Adrenal gland (tissue), 12 donors: Measurements from ENCODE around the gene MYO9B. TPM values are rescaled to one million over a fixed set of nuclear protein-coding genes. Genes with fewer than 3 reads are reported as not detected.

ENCODE experiments used
- DNase-seq, 7 donors: peaks; one replicate each; pipeline ENCODE4 v3.0.0-alpha.2; 2019 to 2020
- H3K27ac ChIP-seq, 5 donors: fragments of 200-600 bp; sonication (generic) in 4 of 5; 1 replicate in 3 of 5; 2 replicates in 2 of 5; pipeline versions ENCODE4 v1.5.1 to v1.8.0; 2016 to 2020; ENCODE audit warnings: mild to moderate bottlenecking in 1 of 5
- H3K27me3 ChIP-seq: fragments of 200-600 bp; 2 replicates; pipeline ENCODE4 v1.8.0; 2021
- H3K36me3 ChIP-seq, 2 donors: fragments of 200-600 bp; replicated peaks in 1 of 2; 1 replicate in 1 of 2; 2 replicates in 1 of 2; pipeline versions ENCODE4 v1.5.1 to v1.8.0; 2018 to 2022
- H3K4me1 ChIP-seq, 2 donors: fragments of 200-600 bp; replicated peaks in 1 of 2; 1 replicate in 1 of 2; 2 replicates in 1 of 2; pipeline versions ENCODE4 v1.5.1 to v1.8.0; 2018 to 2021
- H3K4me3 ChIP-seq, 4 donors: fragments of 200-600 bp; sonication (generic) in 3 of 4; one replicate each; pipeline ENCODE4 v1.5.1; 2016 to 2018
- H3K9me3 ChIP-seq, 3 donors: fragments of 200-600 bp; sonication (generic) in 1 of 3; replicated peaks in 1 of 3; 1 replicate in 2 of 3; 2 replicates in 1 of 3; pipeline versions ENCODE4 v1.5.1 to v1.8.0; 2016 to 2021
- POLR2A ChIP-seq, 2 donors: fragments of 450-650 bp; IDR thresholded peaks; one replicate each; pipeline ENCODE4 v1.6.1; 2017; ENCODE audit warnings: antibody characterized with exemption in 2 of 2, mild to moderate bottlenecking in 2 of 2, moderate library complexity in 1 of 2
- WGBS, 4 donors: extraction: QIAGEN DNeasy Blood & Tissue Kit in 2 of 4; methylation state at CpG; one replicate each; pipeline versions ENCODE4 v1.1.5 to v1.1.7; 2013 to 2017; 5-methylcytosine and 5-hydroxymethylcytosine counted together
- intact Hi-C, 2 donors: fragments of 100-400 bp; cut with DNase I; formaldehyde crosslinking; loops; one replicate each; pipeline versions ENCODE4 v1.14.1 to v1.15.0; 2022 to 2023
- polyA plus RNA-seq, 3 donors: library from polyadenylated mRNA; stranded (reverse); fragments of 200-250 nt in 2 of 3; fragments of 350-450 nt in 1 of 3; fragmentation: Illumina TruSeq in 1 of 3; extraction: RNeasy Lipid Tissue Mini Kit (QIAGEN cat#74804) in 1 of 3; gene quantifications; one replicate each; pipeline ENCODE4 v1.2.3, GENCODE V29; 2013 to 2014
- total RNA-seq, 9 donors: library from RNA; depleted of rRNA in 4 of 9; stranded (reverse); fragments of >200 nt in 4 of 9; fragments of 120-200 nt in 1 of 9; fragmentation: NEBNext Ultra II Directional in 1 of 9; extraction: Animal tissue kit (Norgen Biotek cat#: 25700) in 1 of 9; gene quantifications; one replicate each; pipeline versions ENCODE4 v1.1.0 to v1.2.4, GENCODE V29; 2013 to 2023
- TF ChIP-seq, protein P1 (sequence below), 6 experiments: fragments of 450-650 bp in 4 of 6; fragments of 200-600 bp in 2 of 6; sonication (generic) in 1 of 6; IDR thresholded peaks; 1 replicate in 5 of 6; 2 replicates in 1 of 6; pipeline versions ENCODE4 v1.5.1 to v1.8.0; 2016 to 2021; ENCODE audit warnings: antibody characterized with exemption in 6 of 6, mild to moderate bottlenecking in 2 of 6, moderate library complexity in 1 of 6
- donor health status: healthy with polysubstance abuse.
- donor health status: Bipolar disorder and iron deficiency.
- donor health status: DM: yes; HTN: yes; CAD: no.
- donor health status: DM: no; HTN: no; CAD: no.
- donor health status: DM: no; HTN: no; CAD: no.
- donor health status: DM: yes; HTN: yes; CAD: no.

Gene MYO9B
- total and polyA plus RNA-seq, 12 donors, result 23.6 to 236 (median 86.3) TPM

DNA sequence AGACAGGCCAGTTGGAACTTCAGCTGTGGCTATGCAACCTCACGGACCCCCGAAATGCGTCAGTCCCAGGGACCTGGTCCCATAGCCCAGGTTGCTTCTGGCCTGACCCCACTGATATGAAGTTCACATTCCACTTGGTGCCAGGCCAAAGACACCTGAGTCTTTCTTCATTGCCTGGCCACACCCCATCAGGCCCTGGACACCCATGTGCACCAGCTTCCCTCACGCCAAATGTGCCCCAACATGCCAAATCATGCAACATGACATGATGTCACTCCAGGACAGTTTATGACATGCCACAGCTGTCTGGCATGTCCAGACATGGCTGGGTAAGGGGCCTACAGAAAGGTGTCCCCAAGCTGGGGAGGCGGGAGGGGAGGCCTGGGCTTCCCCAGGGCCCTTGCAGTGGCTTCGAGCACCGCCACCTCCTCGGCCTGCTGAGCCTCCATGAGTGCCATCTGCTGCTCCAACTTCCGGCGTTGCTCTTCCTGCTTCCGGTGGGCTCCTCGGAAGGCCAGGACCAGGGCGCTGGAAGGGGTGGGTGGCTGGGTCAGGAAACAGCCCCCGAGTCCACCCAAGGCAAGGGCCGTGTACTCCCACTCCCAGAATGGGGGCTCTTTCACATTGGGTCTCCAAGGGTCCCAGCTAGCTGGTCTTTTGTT is 174.4 kb downstream of the MYO9B start:
- intact Hi-C loops, result no loop called here
- H3K4me3 ChIP-seq, result no peak overlapping the region
- H3K4me1 ChIP-seq, result peaks cover 0 to 10% of the 10 kb centered on the region in 2 donors
- TF ChIP-seq, protein P1, sequence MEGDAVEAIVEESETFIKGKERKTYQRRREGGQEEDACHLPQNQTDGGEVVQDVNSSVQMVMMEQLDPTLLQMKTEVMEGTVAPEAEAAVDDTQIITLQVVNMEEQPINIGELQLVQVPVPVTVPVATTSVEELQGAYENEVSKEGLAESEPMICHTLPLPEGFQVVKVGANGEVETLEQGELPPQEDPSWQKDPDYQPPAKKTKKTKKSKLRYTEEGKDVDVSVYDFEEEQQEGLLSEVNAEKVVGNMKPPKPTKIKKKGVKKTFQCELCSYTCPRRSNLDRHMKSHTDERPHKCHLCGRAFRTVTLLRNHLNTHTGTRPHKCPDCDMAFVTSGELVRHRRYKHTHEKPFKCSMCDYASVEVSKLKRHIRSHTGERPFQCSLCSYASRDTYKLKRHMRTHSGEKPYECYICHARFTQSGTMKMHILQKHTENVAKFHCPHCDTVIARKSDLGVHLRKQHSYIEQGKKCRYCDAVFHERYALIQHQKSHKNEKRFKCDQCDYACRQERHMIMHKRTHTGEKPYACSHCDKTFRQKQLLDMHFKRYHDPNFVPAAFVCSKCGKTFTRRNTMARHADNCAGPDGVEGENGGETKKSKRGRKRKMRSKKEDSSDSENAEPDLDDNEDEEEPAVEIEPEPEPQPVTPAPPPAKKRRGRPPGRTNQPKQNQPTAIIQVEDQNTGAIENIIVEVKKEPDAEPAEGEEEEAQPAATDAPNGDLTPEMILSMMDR (IDR thresholded peaks at IDR 0.05), result no peak
- TF ChIP-seq POLR2A (IDR thresholded peaks at IDR 0.05), result no peak
- no peaks in the 10 kb centered on the region for H3K9me3 ChIP-seq
- H3K27ac ChIP-seq, result peak overlapping the region in 1 of 5 donors; percentile 7
- no peak for DNase-seq
- WGBS, 4 donors, result 79 to 92% (median 89%) methylated on average over 4 to 15 of the region's 15 CpGs
- no peaks in the 10 kb centered on the region for H3K27me3 ChIP-seq
- H3K36me3 ChIP-seq, result no peaks in the 10 kb centered on the region

DNA sequence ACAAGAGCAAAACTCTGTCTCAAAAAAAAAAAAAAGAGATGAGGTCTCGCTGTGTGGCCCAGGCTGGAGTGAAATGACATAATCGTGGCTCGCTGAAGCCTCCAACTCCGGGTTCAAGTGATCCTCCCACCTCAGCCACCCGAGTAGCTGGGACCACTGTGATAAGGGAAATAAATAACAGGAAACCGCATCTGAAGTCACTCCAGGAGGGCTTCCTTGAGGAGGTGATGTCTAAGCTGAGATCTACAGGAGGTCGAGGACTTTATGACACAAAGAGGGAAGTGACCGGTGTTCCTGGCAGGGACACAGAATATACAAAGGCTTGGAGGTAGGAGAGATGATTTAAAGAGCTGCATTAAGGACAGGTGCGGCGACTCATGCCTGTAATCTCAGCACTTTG is 179.1 kb downstream of the MYO9B start:
- H3K27ac ChIP-seq, result no peak overlapping the region
- no peaks in the 10 kb centered on the region for H3K36me3 ChIP-seq
- 71 to 86% (median 81%) methylated on average over 9 to 10 of the region's 10 CpGs for WGBS, 4 donors
- intact Hi-C loops, result no loop called here
- no peak for TF ChIP-seq POLR2A (IDR thresholded peaks at IDR 0.05)
- TF ChIP-seq, protein P1 (IDR thresholded peaks at IDR 0.05), result no peak
- peaks cover 0 to 6% (median 0%) of the 10 kb centered on the region in 3 donors for H3K9me3 ChIP-seq
- no peaks in the 10 kb centered on the region for H3K4me1 ChIP-seq
- H3K4me3 ChIP-seq, result no peak overlapping the region
- DNase-seq, result no peak
- H3K27me3 ChIP-seq, result no peaks in the 10 kb centered on the region

DNA sequence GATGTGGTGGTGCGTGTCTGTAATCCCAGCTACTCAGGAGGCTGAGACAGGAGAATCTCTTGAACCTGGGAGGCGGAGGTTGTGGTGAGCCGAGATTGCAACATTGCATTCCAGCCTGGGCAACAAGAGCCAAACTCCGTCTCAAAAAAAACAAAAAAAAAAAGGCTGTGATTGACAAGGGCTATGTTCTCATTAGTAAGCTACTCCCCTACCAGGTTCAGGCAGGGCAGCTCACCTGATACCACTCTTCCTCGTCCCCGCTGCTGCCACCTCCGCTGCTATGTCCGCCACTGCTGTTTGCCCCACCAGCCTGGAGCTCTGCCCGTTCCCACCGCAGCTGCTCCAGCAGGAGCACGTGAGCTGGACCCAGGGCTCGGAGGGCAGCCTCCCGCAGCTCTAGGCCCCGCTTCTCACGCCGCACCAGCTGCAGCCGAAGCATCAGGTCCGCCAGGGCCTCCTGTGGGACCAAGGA is 179.6 kb downstream of the MYO9B start:
- Histone ChIP-seq H3K36me3 (no peaks in the 10 kb centered on the region), H3K27me3 (no peaks in the 10 kb centered on the region), H3K9me3 (peaks cover 0 to 7% (median 0%) of the 10 kb centered on the region in 3 donors), H3K27ac (no peak overlapping the region), H3K4me3 (no peak overlapping the region), H3K4me1 (no peaks in the 10 kb centered on the region)
- 78 to 86% (median 82%) methylated on average over 13 to 18 of the region's 18 CpGs for WGBS, 4 donors
- intact Hi-C loops, result no loop called here
- DNase-seq, result no peak
- TF ChIP-seq POLR2A (IDR thresholded peaks at IDR 0.05), result no peak
- TF ChIP-seq, protein P1 (IDR thresholded peaks at IDR 0.05), result no peak

DNA sequence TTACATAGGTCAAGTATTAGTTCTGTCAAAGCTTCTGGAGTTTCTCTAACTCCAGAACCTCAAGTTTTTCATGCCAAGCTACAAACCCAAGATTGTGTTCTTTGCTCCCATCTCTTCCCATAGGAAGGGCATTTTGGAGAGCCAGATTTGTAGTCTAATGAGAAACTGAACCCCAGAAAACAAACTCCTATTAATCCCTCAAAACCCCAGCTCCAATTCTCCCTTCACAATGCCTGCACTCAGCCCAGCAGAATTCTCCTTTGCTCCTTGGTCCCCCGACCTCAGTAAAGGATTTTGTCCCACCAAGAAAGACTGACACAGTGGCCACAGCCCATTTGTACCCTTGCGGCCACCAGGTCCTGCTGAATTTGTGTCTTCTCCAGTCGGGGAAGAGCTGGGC is 180.6 kb downstream of the MYO9B start:
- Histone ChIP-seq H3K4me3 (no peak overlapping the region), H3K4me1 (no peaks in the 10 kb centered on the region), H3K27me3 (no peaks in the 10 kb centered on the region), H3K36me3 (no peaks in the 10 kb centered on the region), H3K27ac (no peak overlapping the region), H3K9me3 (peaks cover 0 to 7% (median 0%) of the 10 kb centered on the region in 3 donors)
- no peak for DNase-seq
- 69 to 80% (median 71%) methylated on average over 3 of the region's 3 CpGs for WGBS, 4 donors
- intact Hi-C loops, result no loop called here
- no peak for TF ChIP-seq POLR2A (IDR thresholded peaks at IDR 0.05)
- TF ChIP-seq, protein P1 (IDR thresholded peaks at IDR 0.05), result no peak
